ENCODE measurements around the gene CASD1. TPM values are rescaled to one million over a fixed set of nuclear protein-coding genes. Genes with fewer than 3 reads are reported as not detected.

Gene CASD1
- 6.2 and 7.4 TPM in 2 replicates for total RNA-seq

GRCh38 chr7:94509264-94509886, at the start of gene CASD1:
CASD1 (plus strand) TSS chr7:94509809; CDS start chr7:94510085, 276 bp downstream.

Other genes starting within 250 kb of the CASD1 start
- gene COL1A2, start 114.9 kb upstream of the CASD1 start, total RNA-seq, result 7,471 and 8,614 TPM in 2 replicates
- gene SGCE, start 146.3 kb downstream of the CASD1 start, total RNA-seq, result 87.5 and 159 TPM in 2 replicates